B cell (primary cell): ENCODE data around the gene IGSF8. TPM values are rescaled to one million over a fixed set of nuclear protein-coding genes. Genes with fewer than 3 reads are reported as not detected.

Experiments
- ATAC-seq: fragments of 200-7000 bp; cut with Tn5 transposase; one replicate; pipeline ENCODE4 v1.10.0; 2021; ENCODE audit warnings: low read depth, mild to moderate bottlenecking, moderate number of reproducible peaks, moderate library complexity
- CTCF ChIA-PET: fragments of 350-600 bp; sonication (Branson Sonifier 250); formaldehyde crosslinking; loops from one replicate; lab custom pipeline; 2021; ENCODE audit warnings: antibody characterized with exemption, inconsistent platforms; lab: Charles Lee
- POLR2A ChIA-PET: fragments of 350-600 bp; sonication (Branson Sonifier 250); formaldehyde crosslinking; loops from one replicate; lab custom pipeline; 2021; ENCODE audit warnings: antibody characterized with exemption; lab: Charles Lee
- DNase-seq: peaks from one replicate; pipeline ENCODE4 v3.0.0; 2013
- H2AFZ ChIP-seq: 2 replicates; pipeline ENCODE4 v1.6.1; 2012; ENCODE audit warnings: mild to moderate bottlenecking, low read depth, low read length; ENCODE audit not compliant: insufficient read depth, poor library complexity, severe bottlenecking
- H3K27ac ChIP-seq, 2 donors: 1 replicate in 1 of 2; 2 replicates in 1 of 2; pipeline ENCODE4 v1.5.1; 2012 to 2013; ENCODE audit warnings: low read length in 2 of 2, mild to moderate bottlenecking in 2 of 2, moderate library complexity in 1 of 2
- H3K27me3 ChIP-seq, 4 experiments: fragments of 200-600 bp in 1 of 4; sonication (generic) in 1 of 4; replicated peaks in 1 of 4; 1 replicate in 2 of 4; 2 replicates in 2 of 4; pipeline versions ENCODE4 v1.6.1 to v1.7.0; 2013 to 2016; ENCODE audit warnings: low read length in 3 of 4, mild to moderate bottlenecking in 2 of 4, mixed read lengths in 1 of 4, moderate library complexity in 1 of 4; ENCODE audit not compliant: insufficient read depth in 4 of 4, control insufficient read depth in 3 of 4; ENCODE audit errors: control extremely low read depth in 1 of 4
- H3K36me3 ChIP-seq, 2 experiments: replicated peaks in 1 of 2; 1 replicate in 1 of 2; 2 replicates in 1 of 2; pipeline versions ENCODE4 v1.6.1 to v1.7.1; 2013; ENCODE audit warnings: low read length in 1 of 2; ENCODE audit not compliant: insufficient read depth in 2 of 2, control insufficient read depth in 1 of 2; ENCODE audit errors: control extremely low read depth in 1 of 2, extremely low read depth in 1 of 2
- H3K4me1 ChIP-seq, 2 donors: fragments of 200-600 bp in 1 of 2; sonication (generic) in 1 of 2; 1 replicate in 1 of 2; 2 replicates in 1 of 2; pipeline versions ENCODE4 v1.5.1 to v1.6.1; 2013 to 2017; ENCODE audit warnings: low read length in 2 of 2; ENCODE audit not compliant: control insufficient read depth in 2 of 2, insufficient read depth in 2 of 2
- H3K4me2 ChIP-seq: replicated peaks from 2 replicates; pipeline ENCODE3; 2012; ENCODE audit warnings: mild to moderate bottlenecking, low read depth, low read length; ENCODE audit not compliant: poor library complexity, severe bottlenecking
- H3K4me3 ChIP-seq, 5 experiments: fragments of 200-600 bp in 1 of 5; sonication (generic) in 1 of 5; 1 replicate in 3 of 5; 2 replicates in 2 of 5; pipeline versions ENCODE4 v1.5.1 to v1.7.0; 2011 to 2016; ENCODE audit warnings: low read length in 4 of 5, mild to moderate bottlenecking in 4 of 5, low read depth in 2 of 5, control low read depth in 1 of 5, moderate library complexity in 1 of 5; ENCODE audit not compliant: insufficient read depth in 1 of 5; ENCODE audit errors: control extremely low read depth in 1 of 5, extremely low read depth in 1 of 5
- H3K79me2 ChIP-seq: fragments of 200-600 bp; sonication (generic); one replicate; pipeline ENCODE4 v1.6.0; 2016; ENCODE audit warnings: low read length; ENCODE audit not compliant: control insufficient read depth, insufficient read depth
- H3K9ac ChIP-seq: fragments of 200-600 bp; sonication (generic); 2 replicates; pipeline ENCODE4 v1.6.1; 2017; ENCODE audit warnings: mild to moderate bottlenecking, low read length, moderate library complexity
- H3K9me3 ChIP-seq, 3 donors: one replicate each; pipeline versions ENCODE4 v1.6.1 to v1.7.1; 2013; ENCODE audit warnings: low read length in 2 of 3; ENCODE audit not compliant: control insufficient read depth in 2 of 3, insufficient read depth in 1 of 3; ENCODE audit errors: control extremely low read depth in 1 of 3
- H4K20me1 ChIP-seq: 2 replicates; pipeline ENCODE4 v1.6.0; 2012; ENCODE audit warnings: mild to moderate bottlenecking, low read length; ENCODE audit not compliant: insufficient read depth, control insufficient read depth, poor library complexity, severe bottlenecking
- H3K27ac Mint-ChIP-seq: one replicate; pipeline ENCODE4 v1.8.0; 2021; ENCODE audit warnings: mixed read lengths
- H3K27me3 Mint-ChIP-seq: one replicate; pipeline ENCODE4 v1.8.0; 2021; ENCODE audit warnings: mixed read lengths
- H3K4me1 Mint-ChIP-seq: one replicate; pipeline ENCODE4 v1.8.0; 2021; ENCODE audit warnings: mixed read lengths
- H3K4me3 Mint-ChIP-seq: one replicate; pipeline ENCODE4 v1.8.0; 2021; ENCODE audit warnings: mixed read lengths
- H3K9me3 Mint-ChIP-seq: one replicate; pipeline ENCODE4 v1.8.0; 2022; ENCODE audit warnings: mixed read lengths; ENCODE audit not compliant: insufficient read depth
- CTCF ChIP-seq: fragments of 200-600 bp; IDR thresholded peaks from one replicate; pipeline ENCODE4 v1.8.0; 2022; ENCODE audit warnings: antibody characterized with exemption, mild to moderate bottlenecking
- EZH2 ChIP-seq: IDR thresholded peaks from 2 replicates; pipeline ENCODE4 v1.6.1; 2012; ENCODE audit warnings: borderline replicate concordance, low read depth, mild to moderate bottlenecking, moderate library complexity, low read length; ENCODE audit not compliant: insufficient read depth, poor library complexity, severe bottlenecking
- WGBS: methylation state at CpG from one replicate; pipeline ENCODE4 v1.1.5; 2013; ENCODE audit warnings: missing lambda C conversion rate; ENCODE audit not compliant: insufficient coverage; 5-methylcytosine and 5-hydroxymethylcytosine counted together
- intact Hi-C: fragments of 100-400 bp; cut with micrococcal nuclease; formaldehyde crosslinking; loops from one replicate; pipeline ENCODE4 v1.10.0; 2022
- polyA plus RNA-seq: library from polyadenylated mRNA; depleted of rRNA; stranded (reverse); fragments of >200 nt; gene quantifications from 2 replicates; pipeline ENCODE4 v1.2.3, GENCODE V29; 2012
- total RNA-seq, 2 donors: library from RNA; stranded (reverse); fragments of 120-200 nt in 1 of 2; gene quantifications; 1 replicate in 1 of 2; 2 replicates in 1 of 2; pipeline versions ENCODE4 v1.2.3 to v1.2.4, GENCODE V29; 2013 to 2022

Gene IGSF8
- total and polyA plus RNA-seq, 2 donors (not counting 1 experiment from before 2014, with no cell fraction given), result 37.2 to 56.0 TPM

- H3K4me1 ChIP-seq, result peaks cover 6 to 9% of the 10 kb centered on the region in 2 donors
- H3K9me3 Mint-ChIP-seq, result no peaks in the 10 kb centered on the region
Measured at GRCh38 chr1:160086456-160086892, 11.9 kb downstream of the IGSF8 start.

More at GRCh38 chr1:160086456-160086892, 11.9 kb downstream of the IGSF8 start:
- ChIA-PET CTCF (interaction anchor here (0.7 to 8.9 kb wide), 19 partner anchors 10 to 290 kb away, joined by 3 to 112 read pairs (median 7); partner anchors contain the start of genes IGSF8 and KCNJ10), POLR2A (no interaction called here)
- H3K9me3 ChIP-seq, result peaks cover 0 to 4% (median 0%) of the 10 kb centered on the region in 3 donors
- peaks cover 0 to 39% of the 10 kb centered on the region in 2 experiments for H3K36me3 ChIP-seq
- intact Hi-C loops, result no loop called here
- H3K4me3 ChIP-seq, result no peak overlapping the region
- H3K9ac ChIP-seq, result no peak overlapping the region
- peaks cover 0 to 19% (median 15%) of the 10 kb centered on the region in 4 experiments for H3K27me3 ChIP-seq
- DNase-seq, result no peak
- H4K20me1 ChIP-seq, result peaks cover 8% of the 10 kb centered on the region
- Mint-ChIP-seq H3K27me3 (peaks cover 15% of the 10 kb centered on the region), H3K4me3 (no peak overlapping the region), H3K4me1 (peaks cover 12% of the 10 kb centered on the region), H3K27ac (no peak overlapping the region)
- no peak overlapping the region for H2AFZ ChIP-seq
- no peak for TF ChIP-seq EZH2
- TF ChIP-seq CTCF, result no peak
- no peak overlapping the region for H3K27ac ChIP-seq
- H3K79me2 ChIP-seq, result no peaks in the 10 kb centered on the region
- 100% methylated on average over 1 of the region's 5 CpGs for WGBS
- ATAC-seq, result no peak
- no peak overlapping the region for H3K4me2 ChIP-seq
